SK-N-SH treated with all-trans-retinoic acid at 6 μM for 48 hours (cell line): ENCODE data around the gene KLHDC4.

ENCODE experiments used
- ATAC-seq: fragments of 200-7000 bp; cut with Tn5 transposase; 3 replicates; pipeline ENCODE4 v1.9.1; 2020; ENCODE audit warnings: mild to moderate bottlenecking, moderate library complexity
- CSDC2 ChIP-seq: fragments of 250-450 bp; sonication (Bioruptor Pico); IDR thresholded peaks from 2 replicates; pipeline ENCODE4 v1.5.0; 2020; ENCODE audit warnings: mild to moderate bottlenecking, moderate library complexity
- ESRRG ChIP-seq: fragments of 250-450 bp; sonication (Bioruptor Pico); IDR thresholded peaks from 2 replicates; pipeline ENCODE4 v1.6.1; 2021; ENCODE audit warnings: mild to moderate bottlenecking
- GLIS3 ChIP-seq: fragments of 250-450 bp; sonication (Bioruptor Pico); IDR thresholded peaks from 2 replicates; pipeline ENCODE4 v1.5.0; 2020; ENCODE audit warnings: mild to moderate bottlenecking, moderate library complexity
- ISL1 ChIP-seq: fragments of 250-450 bp; sonication (Bioruptor Pico); IDR thresholded peaks from 2 replicates; pipeline ENCODE4 v2.1.2; 2022; ENCODE audit warnings: mild to moderate bottlenecking, moderate library complexity
- OSR1 ChIP-seq: fragments of 250-450 bp; sonication (Bioruptor Pico); IDR thresholded peaks from 2 replicates; pipeline ENCODE4 v1.8.0; 2022; ENCODE audit warnings: moderate library complexity, mild to moderate bottlenecking, inconsistent platforms
- PPARA ChIP-seq: fragments of 250-450 bp; sonication (Bioruptor Pico); IDR thresholded peaks from 2 replicates; pipeline ENCODE4 v1.5.0; 2020; ENCODE audit warnings: mild to moderate bottlenecking, borderline replicate concordance
- RARB ChIP-seq: fragments of 250-450 bp; sonication (Bioruptor Pico); IDR thresholded peaks from 2 replicates; pipeline ENCODE4 v1.8.0; 2021; ENCODE audit warnings: mild to moderate bottlenecking, moderate library complexity
- TCF4 ChIP-seq: fragments of 250-450 bp; sonication (Bioruptor Pico); IDR thresholded peaks from 2 replicates; pipeline ENCODE4 v1.8.0; 2021; ENCODE audit warnings: mild to moderate bottlenecking, moderate library complexity, borderline replicate concordance
- TOX ChIP-seq: fragments of 250-450 bp; sonication (Bioruptor Pico); IDR thresholded peaks from 2 replicates; pipeline ENCODE4 v1.8.0; 2021; ENCODE audit warnings: mild to moderate bottlenecking, moderate library complexity, borderline replicate concordance
- ZFP3 ChIP-seq: fragments of 250-450 bp; sonication (Bioruptor Pico); IDR thresholded peaks from 2 replicates; pipeline ENCODE4 v1.5.0; 2020; ENCODE audit warnings: mild to moderate bottlenecking, moderate library complexity
- ZFP30 ChIP-seq: fragments of 450-650 bp; formaldehyde crosslinking; IDR thresholded peaks from 2 replicates; pipeline ENCODE4 v1.5.0; 2022; ENCODE audit warnings: mild to moderate bottlenecking, moderate library complexity
- ZNF70 ChIP-seq: fragments of 450-650 bp; formaldehyde crosslinking; IDR thresholded peaks from 2 replicates; pipeline ENCODE4 v1.5.0; 2020; ENCODE audit warnings: mild to moderate bottlenecking, moderate library complexity
- ZNF8 ChIP-seq: fragments of 450-650 bp; formaldehyde crosslinking; IDR thresholded peaks from 2 replicates; pipeline ENCODE4 v1.5.0; 2020; ENCODE audit warnings: mild to moderate bottlenecking, moderate library complexity
- TF ChIP-seq, protein P1 (sequence below): fragments of 250-450 bp; sonication (Bioruptor Pico); IDR thresholded peaks from 2 replicates; pipeline ENCODE4 v1.5.1; 2021; ENCODE audit warnings: mild to moderate bottlenecking, moderate library complexity
- TF ChIP-seq, protein P2 (sequence below): fragments of 250-450 bp; sonication (Bioruptor Pico); IDR thresholded peaks from 2 replicates; pipeline ENCODE4 v1.5.1; 2020; ENCODE audit warnings: low read depth, mild to moderate bottlenecking, moderate library complexity
- TF ChIP-seq, protein P3 (sequence below): fragments of 250-450 bp; sonication (Bioruptor Pico); IDR thresholded peaks from 2 replicates; pipeline ENCODE4 v1.8.0; 2021; ENCODE audit warnings: low read depth, mild to moderate bottlenecking, moderate library complexity, borderline replicate concordance
- TF ChIP-seq, protein P4 (sequence below): fragments of 250-450 bp; sonication (Bioruptor Pico); IDR thresholded peaks from 2 replicates; pipeline ENCODE4 v1.5.0; 2020; ENCODE audit warnings: mild to moderate bottlenecking, moderate library complexity
- TF ChIP-seq, protein P5 (sequence below): fragments of 250-450 bp; sonication (Bioruptor Pico); IDR thresholded peaks from 2 replicates; pipeline ENCODE4 v1.8.0; 2020; ENCODE audit warnings: mild to moderate bottlenecking, moderate library complexity, borderline replicate concordance

Gene KLHDC4

DNA sequence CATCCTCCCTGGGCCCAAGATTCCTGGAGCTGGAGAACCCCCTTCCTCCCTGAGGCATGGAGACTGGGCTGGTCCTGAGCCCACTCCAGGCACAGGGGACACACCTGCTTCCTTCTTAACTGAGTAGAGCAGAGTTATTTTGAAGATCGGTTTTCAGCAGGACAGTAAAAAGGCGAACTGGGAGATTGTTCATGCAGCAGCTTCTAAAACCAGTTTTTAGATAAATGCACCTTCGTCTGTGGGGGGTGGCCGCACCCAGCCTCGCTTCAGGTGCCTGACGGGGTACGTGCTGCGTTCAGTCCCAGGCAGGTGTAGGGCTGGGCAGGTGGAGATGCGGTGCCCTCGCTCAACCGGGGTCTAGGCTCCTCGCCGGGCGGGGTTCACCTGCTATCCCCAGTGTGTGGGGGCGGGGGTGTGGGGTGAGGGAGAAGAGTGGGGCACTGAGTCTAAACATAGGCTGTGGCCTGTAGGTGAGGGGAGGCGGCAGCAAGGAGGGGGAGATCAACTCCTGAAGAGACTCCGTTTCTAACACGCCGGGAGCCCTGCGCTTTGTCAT lies 94.0 kb downstream of the KLHDC4 start (continued):
- TF ChIP-seq, protein P1, sequence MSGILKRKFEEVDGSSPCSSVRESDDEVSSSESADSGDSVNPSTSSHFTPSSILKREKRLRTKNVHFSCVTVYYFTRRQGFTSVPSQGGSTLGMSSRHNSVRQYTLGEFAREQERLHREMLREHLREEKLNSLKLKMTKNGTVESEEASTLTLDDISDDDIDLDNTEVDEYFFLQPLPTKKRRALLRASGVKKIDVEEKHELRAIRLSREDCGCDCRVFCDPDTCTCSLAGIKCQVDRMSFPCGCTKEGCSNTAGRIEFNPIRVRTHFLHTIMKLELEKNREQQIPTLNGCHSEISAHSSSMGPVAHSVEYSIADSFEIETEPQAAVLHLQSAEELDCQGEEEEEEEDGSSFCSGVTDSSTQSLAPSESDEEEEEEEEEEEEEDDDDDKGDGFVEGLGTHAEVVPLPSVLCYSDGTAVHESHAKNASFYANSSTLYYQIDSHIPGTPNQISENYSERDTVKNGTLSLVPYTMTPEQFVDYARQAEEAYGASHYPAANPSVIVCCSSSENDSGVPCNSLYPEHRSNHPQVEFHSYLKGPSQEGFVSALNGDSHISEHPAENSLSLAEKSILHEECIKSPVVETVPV (CRISPR knock-in tag): no peak
- TF ChIP-seq, protein P2, sequence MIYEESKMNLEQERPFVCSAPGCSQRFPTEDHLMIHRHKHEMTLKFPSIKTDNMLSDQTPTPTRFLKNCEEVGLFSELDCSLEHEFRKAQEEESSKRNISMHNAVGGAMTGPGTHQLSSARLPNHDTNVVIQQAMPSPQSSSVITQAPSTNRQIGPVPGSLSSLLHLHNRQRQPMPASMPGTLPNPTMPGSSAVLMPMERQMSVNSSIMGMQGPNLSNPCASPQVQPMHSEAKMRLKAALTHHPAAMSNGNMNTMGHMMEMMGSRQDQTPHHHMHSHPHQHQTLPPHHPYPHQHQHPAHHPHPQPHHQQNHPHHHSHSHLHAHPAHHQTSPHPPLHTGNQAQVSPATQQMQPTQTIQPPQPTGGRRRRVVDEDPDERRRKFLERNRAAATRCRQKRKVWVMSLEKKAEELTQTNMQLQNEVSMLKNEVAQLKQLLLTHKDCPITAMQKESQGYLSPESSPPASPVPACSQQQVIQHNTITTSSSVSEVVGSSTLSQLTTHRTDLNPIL (CRISPR knock-in tag): no peak
- TF ChIP-seq PPARA: no peak
- TF ChIP-seq, protein P3, sequence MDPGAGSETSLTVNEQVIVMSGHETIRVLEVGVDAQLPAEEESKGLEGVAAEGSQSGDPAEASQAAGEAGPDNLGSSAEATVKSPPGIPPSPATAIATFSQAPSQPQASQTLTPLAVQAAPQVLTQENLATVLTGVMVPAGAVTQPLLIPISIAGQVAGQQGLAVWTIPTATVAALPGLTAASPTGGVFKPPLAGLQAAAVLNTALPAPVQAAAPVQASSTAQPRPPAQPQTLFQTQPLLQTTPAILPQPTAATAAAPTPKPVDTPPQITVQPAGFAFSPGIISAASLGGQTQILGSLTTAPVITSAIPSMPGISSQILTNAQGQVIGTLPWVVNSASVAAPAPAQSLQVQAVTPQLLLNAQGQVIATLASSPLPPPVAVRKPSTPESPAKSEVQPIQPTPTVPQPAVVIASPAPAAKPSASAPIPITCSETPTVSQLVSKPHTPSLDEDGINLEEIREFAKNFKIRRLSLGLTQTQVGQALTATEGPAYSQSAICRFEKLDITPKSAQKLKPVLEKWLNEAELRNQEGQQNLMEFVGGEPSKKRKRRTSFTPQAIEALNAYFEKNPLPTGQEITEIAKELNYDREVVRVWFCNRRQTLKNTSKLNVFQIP (CRISPR knock-in tag): no peak
- TF ChIP-seq TCF4 (CRISPR knock-in tag): no peak
- no peak for TF ChIP-seq RARB
- no peak for TF ChIP-seq ESRRG (CRISPR knock-in tag)

DNA sequence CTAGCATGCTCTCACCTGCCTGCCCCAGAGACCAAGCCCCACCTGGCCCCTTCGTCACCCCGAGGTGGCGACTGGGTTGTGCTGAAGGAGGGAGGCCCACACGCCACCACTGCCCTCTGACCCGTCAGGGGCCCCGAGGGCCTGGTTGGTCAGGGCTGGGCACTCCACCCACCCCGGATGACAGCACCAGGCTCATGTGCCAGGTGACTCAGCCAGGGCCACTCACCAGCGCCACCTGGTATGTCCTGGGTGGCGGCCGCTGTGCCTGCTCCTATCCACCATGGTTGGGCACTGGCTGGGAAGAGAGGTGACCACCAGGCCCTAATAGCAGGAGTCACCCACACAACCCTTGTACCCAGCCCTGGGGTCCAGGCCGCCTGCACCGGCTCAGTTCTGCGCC lies 94.6 kb downstream of the KLHDC4 start:
- TF ChIP-seq CSDC2 (CRISPR knock-in tag) (no peak), ZNF8 (CRISPR knock-in tag) (no peak), RARB (no peak), TCF4 (CRISPR knock-in tag) (no peak), ISL1 (CRISPR knock-in tag) (no peak), TOX (CRISPR knock-in tag) (no peak), ZNF70 (CRISPR knock-in tag) (no peak), GLIS3 (no peak), PPARA (no peak), ZFP3 (CRISPR knock-in tag) (no peak), ZFP30 (CRISPR knock-in tag) (no peak)
- TF ChIP-seq, protein P2 (CRISPR knock-in tag): no peak
- TF ChIP-seq, protein P3 (CRISPR knock-in tag): no peak
- TF ChIP-seq, protein P4, sequence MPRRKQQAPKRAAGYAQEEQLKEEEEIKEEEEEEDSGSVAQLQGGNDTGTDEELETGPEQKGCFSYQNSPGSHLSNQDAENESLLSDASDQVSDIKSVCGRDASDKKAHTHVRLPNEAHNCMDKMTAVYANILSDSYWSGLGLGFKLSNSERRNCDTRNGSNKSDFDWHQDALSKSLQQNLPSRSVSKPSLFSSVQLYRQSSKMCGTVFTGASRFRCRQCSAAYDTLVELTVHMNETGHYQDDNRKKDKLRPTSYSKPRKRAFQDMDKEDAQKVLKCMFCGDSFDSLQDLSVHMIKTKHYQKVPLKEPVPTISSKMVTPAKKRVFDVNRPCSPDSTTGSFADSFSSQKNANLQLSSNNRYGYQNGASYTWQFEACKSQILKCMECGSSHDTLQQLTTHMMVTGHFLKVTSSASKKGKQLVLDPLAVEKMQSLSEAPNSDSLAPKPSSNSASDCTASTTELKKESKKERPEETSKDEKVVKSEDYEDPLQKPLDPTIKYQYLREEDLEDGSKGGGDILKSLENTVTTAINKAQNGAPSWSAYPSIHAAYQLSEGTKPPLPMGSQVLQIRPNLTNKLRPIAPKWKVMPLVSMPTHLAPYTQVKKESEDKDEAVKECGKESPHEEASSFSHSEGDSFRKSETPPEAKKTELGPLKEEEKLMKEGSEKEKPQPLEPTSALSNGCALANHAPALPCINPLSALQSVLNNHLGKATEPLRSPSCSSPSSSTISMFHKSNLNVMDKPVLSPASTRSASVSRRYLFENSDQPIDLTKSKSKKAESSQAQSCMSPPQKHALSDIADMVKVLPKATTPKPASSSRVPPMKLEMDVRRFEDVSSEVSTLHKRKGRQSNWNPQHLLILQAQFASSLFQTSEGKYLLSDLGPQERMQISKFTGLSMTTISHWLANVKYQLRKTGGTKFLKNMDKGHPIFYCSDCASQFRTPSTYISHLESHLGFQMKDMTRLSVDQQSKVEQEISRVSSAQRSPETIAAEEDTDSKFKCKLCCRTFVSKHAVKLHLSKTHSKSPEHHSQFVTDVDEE (CRISPR knock-in tag): no peak
- TF ChIP-seq, protein P5, sequence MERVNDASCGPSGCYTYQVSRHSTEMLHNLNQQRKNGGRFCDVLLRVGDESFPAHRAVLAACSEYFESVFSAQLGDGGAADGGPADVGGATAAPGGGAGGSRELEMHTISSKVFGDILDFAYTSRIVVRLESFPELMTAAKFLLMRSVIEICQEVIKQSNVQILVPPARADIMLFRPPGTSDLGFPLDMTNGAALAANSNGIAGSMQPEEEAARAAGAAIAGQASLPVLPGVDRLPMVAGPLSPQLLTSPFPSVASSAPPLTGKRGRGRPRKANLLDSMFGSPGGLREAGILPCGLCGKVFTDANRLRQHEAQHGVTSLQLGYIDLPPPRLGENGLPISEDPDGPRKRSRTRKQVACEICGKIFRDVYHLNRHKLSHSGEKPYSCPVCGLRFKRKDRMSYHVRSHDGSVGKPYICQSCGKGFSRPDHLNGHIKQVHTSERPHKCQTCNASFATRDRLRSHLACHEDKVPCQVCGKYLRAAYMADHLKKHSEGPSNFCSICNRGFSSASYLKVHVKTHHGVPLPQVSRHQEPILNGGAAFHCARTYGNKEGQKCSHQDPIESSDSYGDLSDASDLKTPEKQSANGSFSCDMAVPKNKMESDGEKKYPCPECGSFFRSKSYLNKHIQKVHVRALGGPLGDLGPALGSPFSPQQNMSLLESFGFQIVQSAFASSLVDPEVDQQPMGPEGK (CRISPR knock-in tag): no peak

DNA sequence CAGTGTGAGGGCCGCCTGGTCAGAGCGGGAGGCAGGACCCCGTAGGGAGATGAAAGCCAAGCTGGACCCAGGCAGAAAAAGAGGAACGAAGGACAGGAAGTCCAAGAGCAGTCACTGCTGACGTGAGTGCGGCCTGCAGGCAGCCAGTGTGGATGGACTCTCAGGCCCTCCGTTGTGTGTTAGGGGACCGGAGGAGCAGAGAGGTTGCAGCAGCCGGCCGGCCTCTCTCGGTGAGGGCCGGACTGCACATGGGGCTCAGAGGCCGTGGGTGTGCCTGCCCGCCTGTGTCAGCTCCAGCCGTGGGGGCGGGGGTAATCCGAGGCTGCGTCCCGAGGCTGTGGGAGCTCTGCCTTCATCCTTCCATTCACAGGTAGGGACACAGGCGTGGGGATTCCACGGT lies 96.1 kb downstream of the KLHDC4 start:
- no peak for ATAC-seq
- TF ChIP-seq, protein P2 (CRISPR knock-in tag): no peak
- TF ChIP-seq, protein P5 (CRISPR knock-in tag): no peak
- TF ChIP-seq OSR1 (CRISPR knock-in tag) (no peak), CSDC2 (CRISPR knock-in tag) (no peak), ZFP3 (CRISPR knock-in tag) (no peak)

More for the DNA sequence above, 94.6 kb downstream of the KLHDC4 start:
- no peak for ATAC-seq
